Erythroblast (primary cell): ENCODE data around the gene ZMAT5.

Source experiments
- GATA1 ChIP-seq: IDR thresholded peaks from 2 replicates; pipeline ENCODE4 v1.6.1; 2011; ENCODE audit warnings: low read depth, mild to moderate bottlenecking, control low read depth, low read length, moderate library complexity
- POLR2A ChIP-seq: IDR thresholded peaks from 2 replicates; pipeline ENCODE4 v1.6.1; 2011; ENCODE audit warnings: mild to moderate bottlenecking, low read length

- TF ChIP-seq POLR2A, result no peak
- no peak for TF ChIP-seq GATA1
Measured at GRCh38 chr22:29798801-29799200, 32.0 kb upstream of the ZMAT5 start.
